ENCODE results near the gene SERAC1. TPM values are rescaled to one million over a fixed set of nuclear protein-coding genes. Genes with fewer than 3 reads are reported as not detected.
"Not testable (repeated sequence)": the region's sequence is repeated elsewhere in the genome, so short reads cannot be mapped to it uniquely, and the experiment has no call there.

SERAC1 gene
- total RNA-seq (1 to 10 TPM; 4.0 to 6.0 (median 4.9) TPM), polyA plus RNA-seq (1 to 10 TPM; 2.0 to 3.0 TPM)
- long read RNA-seq, donor 1, transcript SERAC1-202 (17 exons, 3,940 nt): major isoform, 7 of 10 reads
- long read RNA-seq, donor 1, partial matches to known transcripts: 1 of 10 reads
- long read RNA-seq, donor 1, other reads (novel, unspliced or antisense): 1 of 10 reads
- long read RNA-seq, donor 2, transcript SERAC1-202 (17 exons, 3,940 nt): major isoform, 5 of 13 reads
- long read RNA-seq, donor 2, partial matches to known transcripts: 1 of 13 reads
- long read RNA-seq, donor 2, other reads (novel, unspliced or antisense): 3 of 13 reads
- long read RNA-seq, donor 3, transcript SERAC1-202 (17 exons, 3,940 nt): major isoform, 9 of 21 reads
- long read RNA-seq, donor 3, transcript SERAC1-209 (15 exons, 2,022 nt): minor isoform, 7 of 21 reads
- long read RNA-seq, donor 3, partial matches to known transcripts: 2 of 21 reads
- long read RNA-seq, donor 3, other reads (novel, unspliced or antisense): 1 of 21 reads

DNA sequence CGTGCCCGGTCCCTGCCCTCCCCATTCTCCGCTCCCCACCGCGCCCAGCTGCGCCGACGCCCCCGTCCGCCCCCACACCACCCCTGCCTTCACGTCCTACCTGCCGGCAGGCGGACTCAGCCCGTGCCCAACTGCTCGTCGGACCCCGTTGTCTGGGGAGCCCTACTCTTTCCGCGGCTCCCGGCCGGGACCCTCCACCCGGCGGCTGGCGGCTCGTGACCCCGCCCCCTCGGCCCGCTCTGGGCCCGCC, at the start of gene SERAC1:
TSS of gene SERAC1 (minus strand) at position 223 of the 250 bp plus-strand sequence. CDS start 9,899 bp downstream, outside the sequence.
- H3K27ac ChIP-seq: peak within 1 kb of the TSS; percentile 81 to 100 (median 98)
- H3K4me1 ChIP-seq: peaks cover 0 to 23% (median 11%) of the 10 kb centered on the region in 9 donors
- no peaks in the 10 kb centered on the region for H3K9me3 ChIP-seq
- TF ChIP-seq, protein P1, sequence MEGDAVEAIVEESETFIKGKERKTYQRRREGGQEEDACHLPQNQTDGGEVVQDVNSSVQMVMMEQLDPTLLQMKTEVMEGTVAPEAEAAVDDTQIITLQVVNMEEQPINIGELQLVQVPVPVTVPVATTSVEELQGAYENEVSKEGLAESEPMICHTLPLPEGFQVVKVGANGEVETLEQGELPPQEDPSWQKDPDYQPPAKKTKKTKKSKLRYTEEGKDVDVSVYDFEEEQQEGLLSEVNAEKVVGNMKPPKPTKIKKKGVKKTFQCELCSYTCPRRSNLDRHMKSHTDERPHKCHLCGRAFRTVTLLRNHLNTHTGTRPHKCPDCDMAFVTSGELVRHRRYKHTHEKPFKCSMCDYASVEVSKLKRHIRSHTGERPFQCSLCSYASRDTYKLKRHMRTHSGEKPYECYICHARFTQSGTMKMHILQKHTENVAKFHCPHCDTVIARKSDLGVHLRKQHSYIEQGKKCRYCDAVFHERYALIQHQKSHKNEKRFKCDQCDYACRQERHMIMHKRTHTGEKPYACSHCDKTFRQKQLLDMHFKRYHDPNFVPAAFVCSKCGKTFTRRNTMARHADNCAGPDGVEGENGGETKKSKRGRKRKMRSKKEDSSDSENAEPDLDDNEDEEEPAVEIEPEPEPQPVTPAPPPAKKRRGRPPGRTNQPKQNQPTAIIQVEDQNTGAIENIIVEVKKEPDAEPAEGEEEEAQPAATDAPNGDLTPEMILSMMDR (IDR thresholded peaks at IDR 0.05): no peak
- DNase-seq: no peak
- 0 to 1% methylated on average over 29 of the region's 29 CpGs for WGBS, 2 donors
- H3K36me3 ChIP-seq: peaks cover 0 to 21% (median 0%) of the 10 kb centered on the region in 9 donors
- no peaks in the 10 kb centered on the region for H3K27me3 ChIP-seq
- peak within 1 kb of the TSS; percentile 65 to 98 (median 82) for H3K4me3 ChIP-seq
- peak in 7 of 8 donors; percentile 72 to 91 (median 77) for ATAC-seq
- intact Hi-C loops (cut with DNase I): no loop called here

GRCh38 chr6:158213925-158214674, 46.0 kb upstream of the SERAC1 start:
- 12 to 14% methylated on average over 7 of the region's 7 CpGs for WGBS, 2 donors
- peaks cover 0 to 6% (median 0%) of the 10 kb centered on the region in 9 donors for H3K4me1 ChIP-seq
- H3K27ac ChIP-seq: no peak overlapping the region
- no peaks in the 10 kb centered on the region for H3K9me3 ChIP-seq
- H3K4me3 ChIP-seq: no peak overlapping the region
- ATAC-seq (peak; percentile 81 to 96 (median 88)), DNase-seq (peak; percentile 43 to 56)
- TF ChIP-seq, protein P1 (IDR thresholded peaks at IDR 0.05): peak; percentile 26 to 80 (median 76)
- intact Hi-C loops (cut with DNase I): loop anchor here in 5 of 10 donors (2.0 to 10.0 kb wide), 5 partner anchors 389 to 891 kb away; no protein-coding TSS in a partner anchor
- no peaks in the 10 kb centered on the region for H3K36me3 ChIP-seq
- no peaks in the 10 kb centered on the region for H3K27me3 ChIP-seq

GRCh38 chr6:158211273-158212055, 43.4 kb upstream of the SERAC1 start:
- ATAC-seq (no peak), DNase-seq (no peak)
- Histone ChIP-seq H3K36me3 (no peaks in the 10 kb centered on the region), H3K27me3 (peaks cover 0 to 11% (median 5%) of the 10 kb centered on the region in 7 donors), H3K27ac (no peak overlapping the region), H3K4me3 (no peak overlapping the region), H3K4me1 (peaks cover 0 to 6% (median 0%) of the 10 kb centered on the region in 9 donors), H3K9me3 (no peaks in the 10 kb centered on the region)
- intact Hi-C loops (cut with DNase I): loop anchor here in 3 of 10 donors (10.0 kb wide), 3 partner anchors 393 to 893 kb away; no protein-coding TSS in a partner anchor
- TF ChIP-seq, protein P1 (IDR thresholded peaks at IDR 0.05): no peak
- WGBS, 2 donors: 90 to 92% methylated on average over 3 of the region's 3 CpGs

- ATAC-seq, H3K36me3 ChIP-seq, H3K27ac ChIP-seq, H3K4me1 ChIP-seq, DNase-seq, H3K4me3 ChIP-seq, H3K9me3 ChIP-seq: not testable (repeated sequence)
- peaks cover 0 to 19% (median 5%) of the 10 kb centered on the region in 7 donors for H3K27me3 ChIP-seq
- intact Hi-C loops (cut with DNase I): loop anchor here in 3 of 10 donors (10.0 kb wide), 3 partner anchors 395 to 895 kb away; no protein-coding TSS in a partner anchor
- WGBS, 2 donors: 78 to 95% methylated on average over 32 to 51 of the region's 52 CpGs
These were observed 41.7 kb upstream of the SERAC1 start for GRCh38 chr6:158209582-158210333.

GRCh38 chr6:158208226-158209030, 40.4 kb upstream of the SERAC1 start:
- H3K36me3 ChIP-seq; DNase-seq; H3K9me3 ChIP-seq; H3K4me3 ChIP-seq; H3K4me1 ChIP-seq; H3K27ac ChIP-seq; ATAC-seq; intact Hi-C loops (cut with DNase I): not testable (repeated sequence)
- H3K27me3 ChIP-seq: peaks cover 0 to 19% (median 5%) of the 10 kb centered on the region in 7 donors
- 89% methylated on average over 20 of the region's 20 CpGs for WGBS, 2 donors

All from heart right ventricle (tissue), 16 donors.